B cell (primary cell): ENCODE data around the gene RFT1. TPM values are rescaled to one million over a fixed set of nuclear protein-coding genes. Genes with fewer than 3 reads are reported as not detected.

Source experiments
- ATAC-seq: fragments of 200-7000 bp; cut with Tn5 transposase; one replicate; pipeline ENCODE4 v1.10.0; 2021; ENCODE audit warnings: low read depth, mild to moderate bottlenecking, moderate number of reproducible peaks, moderate library complexity
- CTCF ChIA-PET: fragments of 350-600 bp; sonication (Branson Sonifier 250); formaldehyde crosslinking; loops from one replicate; lab custom pipeline; 2021; ENCODE audit warnings: antibody characterized with exemption, inconsistent platforms; lab: Charles Lee
- POLR2A ChIA-PET: fragments of 350-600 bp; sonication (Branson Sonifier 250); formaldehyde crosslinking; loops from one replicate; lab custom pipeline; 2021; ENCODE audit warnings: antibody characterized with exemption; lab: Charles Lee
- DNase-seq: peaks from one replicate; pipeline ENCODE4 v3.0.0; 2013
- H2AFZ ChIP-seq: 2 replicates; pipeline ENCODE4 v1.6.1; 2012; ENCODE audit warnings: mild to moderate bottlenecking, low read depth, low read length; ENCODE audit not compliant: insufficient read depth, poor library complexity, severe bottlenecking
- H3K27ac ChIP-seq, 2 donors: 1 replicate in 1 of 2; 2 replicates in 1 of 2; pipeline ENCODE4 v1.5.1; 2012 to 2013; ENCODE audit warnings: low read length in 2 of 2, mild to moderate bottlenecking in 2 of 2, moderate library complexity in 1 of 2
- H3K27me3 ChIP-seq, 4 experiments: fragments of 200-600 bp in 1 of 4; sonication (generic) in 1 of 4; replicated peaks in 1 of 4; 1 replicate in 2 of 4; 2 replicates in 2 of 4; pipeline versions ENCODE4 v1.6.1 to v1.7.0; 2013 to 2016; ENCODE audit warnings: low read length in 3 of 4, mild to moderate bottlenecking in 2 of 4, mixed read lengths in 1 of 4, moderate library complexity in 1 of 4; ENCODE audit not compliant: insufficient read depth in 4 of 4, control insufficient read depth in 3 of 4; ENCODE audit errors: control extremely low read depth in 1 of 4
- H3K36me3 ChIP-seq, 2 experiments: replicated peaks in 1 of 2; 1 replicate in 1 of 2; 2 replicates in 1 of 2; pipeline versions ENCODE4 v1.6.1 to v1.7.1; 2013; ENCODE audit warnings: low read length in 1 of 2; ENCODE audit not compliant: insufficient read depth in 2 of 2, control insufficient read depth in 1 of 2; ENCODE audit errors: control extremely low read depth in 1 of 2, extremely low read depth in 1 of 2
- H3K4me1 ChIP-seq, 2 donors: fragments of 200-600 bp in 1 of 2; sonication (generic) in 1 of 2; 1 replicate in 1 of 2; 2 replicates in 1 of 2; pipeline versions ENCODE4 v1.5.1 to v1.6.1; 2013 to 2017; ENCODE audit warnings: low read length in 2 of 2; ENCODE audit not compliant: control insufficient read depth in 2 of 2, insufficient read depth in 2 of 2
- H3K4me2 ChIP-seq: replicated peaks from 2 replicates; pipeline ENCODE3; 2012; ENCODE audit warnings: mild to moderate bottlenecking, low read depth, low read length; ENCODE audit not compliant: poor library complexity, severe bottlenecking
- H3K4me3 ChIP-seq, 5 experiments: fragments of 200-600 bp in 1 of 5; sonication (generic) in 1 of 5; 1 replicate in 3 of 5; 2 replicates in 2 of 5; pipeline versions ENCODE4 v1.5.1 to v1.7.0; 2011 to 2016; ENCODE audit warnings: low read length in 4 of 5, mild to moderate bottlenecking in 4 of 5, low read depth in 2 of 5, control low read depth in 1 of 5, moderate library complexity in 1 of 5; ENCODE audit not compliant: insufficient read depth in 1 of 5; ENCODE audit errors: control extremely low read depth in 1 of 5, extremely low read depth in 1 of 5
- H3K79me2 ChIP-seq: fragments of 200-600 bp; sonication (generic); one replicate; pipeline ENCODE4 v1.6.0; 2016; ENCODE audit warnings: low read length; ENCODE audit not compliant: control insufficient read depth, insufficient read depth
- H3K9ac ChIP-seq: fragments of 200-600 bp; sonication (generic); 2 replicates; pipeline ENCODE4 v1.6.1; 2017; ENCODE audit warnings: mild to moderate bottlenecking, low read length, moderate library complexity
- H3K9me3 ChIP-seq, 3 donors: one replicate each; pipeline versions ENCODE4 v1.6.1 to v1.7.1; 2013; ENCODE audit warnings: low read length in 2 of 3; ENCODE audit not compliant: control insufficient read depth in 2 of 3, insufficient read depth in 1 of 3; ENCODE audit errors: control extremely low read depth in 1 of 3
- H4K20me1 ChIP-seq: 2 replicates; pipeline ENCODE4 v1.6.0; 2012; ENCODE audit warnings: mild to moderate bottlenecking, low read length; ENCODE audit not compliant: insufficient read depth, control insufficient read depth, poor library complexity, severe bottlenecking
- H3K27ac Mint-ChIP-seq: one replicate; pipeline ENCODE4 v1.8.0; 2021; ENCODE audit warnings: mixed read lengths
- H3K27me3 Mint-ChIP-seq: one replicate; pipeline ENCODE4 v1.8.0; 2021; ENCODE audit warnings: mixed read lengths
- H3K4me1 Mint-ChIP-seq: one replicate; pipeline ENCODE4 v1.8.0; 2021; ENCODE audit warnings: mixed read lengths
- H3K4me3 Mint-ChIP-seq: one replicate; pipeline ENCODE4 v1.8.0; 2021; ENCODE audit warnings: mixed read lengths
- H3K9me3 Mint-ChIP-seq: one replicate; pipeline ENCODE4 v1.8.0; 2022; ENCODE audit warnings: mixed read lengths; ENCODE audit not compliant: insufficient read depth
- CTCF ChIP-seq: fragments of 200-600 bp; IDR thresholded peaks from one replicate; pipeline ENCODE4 v1.8.0; 2022; ENCODE audit warnings: antibody characterized with exemption, mild to moderate bottlenecking
- EZH2 ChIP-seq: IDR thresholded peaks from 2 replicates; pipeline ENCODE4 v1.6.1; 2012; ENCODE audit warnings: borderline replicate concordance, low read depth, mild to moderate bottlenecking, moderate library complexity, low read length; ENCODE audit not compliant: insufficient read depth, poor library complexity, severe bottlenecking
- WGBS: methylation state at CpG from one replicate; pipeline ENCODE4 v1.1.5; 2013; ENCODE audit warnings: missing lambda C conversion rate; ENCODE audit not compliant: insufficient coverage; 5-methylcytosine and 5-hydroxymethylcytosine counted together
- intact Hi-C: fragments of 100-400 bp; cut with micrococcal nuclease; formaldehyde crosslinking; loops from one replicate; pipeline ENCODE4 v1.10.0; 2022
- polyA plus RNA-seq: library from polyadenylated mRNA; depleted of rRNA; stranded (reverse); fragments of >200 nt; gene quantifications from 2 replicates; pipeline ENCODE4 v1.2.3, GENCODE V29; 2012
- total RNA-seq, 2 donors: library from RNA; stranded (reverse); fragments of 120-200 nt in 1 of 2; gene quantifications; 1 replicate in 1 of 2; 2 replicates in 1 of 2; pipeline versions ENCODE4 v1.2.3 to v1.2.4, GENCODE V29; 2013 to 2022

Gene RFT1
- total and polyA plus RNA-seq, 2 donors (not counting 1 experiment from before 2014, with no cell fraction given): 12.1 to 28.9 TPM

- peaks cover 62% of the 10 kb centered on the region for H3K4me1 Mint-ChIP-seq
- WGBS: no CpG with 5 or more reads among the region's 2 CpGs
Observed at GRCh38 chr3:53039376-53039752, 90.9 kb downstream of the RFT1 start.

More at GRCh38 chr3:53039376-53039752, 90.9 kb downstream of the RFT1 start:
- Histone ChIP-seq H3K4me2 (no peak overlapping the region), H3K4me3 (no peak overlapping the region), H3K27ac (no peak overlapping the region), H3K9ac (no peak overlapping the region), H3K27me3 (no peaks in the 10 kb centered on the region), H3K36me3 (no peaks in the 10 kb centered on the region), H4K20me1 (peaks cover 45% of the 10 kb centered on the region), H3K9me3 (no peaks in the 10 kb centered on the region), H3K79me2 (peaks cover 93% of the 10 kb centered on the region), H3K4me1 (peaks cover 27 to 28% of the 10 kb centered on the region in 2 donors), H2AFZ (no peak overlapping the region)
- intact Hi-C loops: no loop called here
- ChIA-PET POLR2A (no interaction called here), CTCF (no interaction called here)
- Mint-ChIP-seq H3K4me3 (no peak overlapping the region), H3K27me3 (no peaks in the 10 kb centered on the region), H3K27ac (no peak overlapping the region), H3K9me3 (no peaks in the 10 kb centered on the region)
- DNase-seq: no peak
- TF ChIP-seq CTCF (no peak), EZH2 (no peak)
- no peak for ATAC-seq
